IPS-15b (cell line): ENCODE measurements around the gene PAQR7.

Source experiments
- H3K27me3 ChIP-seq: one replicate; pipeline ENCODE4 v1.6.1; 2013; ENCODE audit warnings: low read length; ENCODE audit not compliant: control insufficient read depth, insufficient read depth
- H3K36me3 ChIP-seq: one replicate; pipeline ENCODE4 v1.6.1; 2013; ENCODE audit warnings: low read length; ENCODE audit not compliant: control insufficient read depth, insufficient read depth
- H3K4me1 ChIP-seq: one replicate; pipeline ENCODE4 v1.6.1; 2013; ENCODE audit warnings: mild to moderate bottlenecking, low read length; ENCODE audit not compliant: control insufficient read depth, insufficient read depth
- H3K4me3 ChIP-seq: one replicate; pipeline ENCODE4 v1.5.1; 2013; ENCODE audit warnings: low read depth, low read length
- H3K9ac ChIP-seq: one replicate; pipeline ENCODE4 v1.6.1; 2013; ENCODE audit warnings: low read depth, mild to moderate bottlenecking, low read length
- H3K9me3 ChIP-seq: one replicate; pipeline ENCODE4 v1.6.1; 2013; ENCODE audit warnings: mild to moderate bottlenecking, low read length; ENCODE audit not compliant: control insufficient read depth, insufficient read depth

Gene PAQR7

GRCh38 chr1:25911162-25911561, 35.7 kb upstream of the PAQR7 start:
- peaks cover 2% of the 10 kb centered on the region for H3K27me3 ChIP-seq
- H3K4me3 ChIP-seq = no peak overlapping the region
- H3K9ac ChIP-seq = no peak overlapping the region
- no peaks in the 10 kb centered on the region for H3K9me3 ChIP-seq
- peaks cover 4% of the 10 kb centered on the region for H3K4me1 ChIP-seq
- no peaks in the 10 kb centered on the region for H3K36me3 ChIP-seq

- Histone ChIP-seq H3K9me3 (no peaks in the 10 kb centered on the region), H3K4me3 (no peak overlapping the region), H3K9ac (no peak overlapping the region), H3K4me1 (peaks cover 8% of the 10 kb centered on the region), H3K27me3 (peaks cover 2% of the 10 kb centered on the region), H3K36me3 (no peaks in the 10 kb centered on the region)
Observed at GRCh38 chr1:25909040-25909439, 33.5 kb upstream of the PAQR7 start.

DNA sequence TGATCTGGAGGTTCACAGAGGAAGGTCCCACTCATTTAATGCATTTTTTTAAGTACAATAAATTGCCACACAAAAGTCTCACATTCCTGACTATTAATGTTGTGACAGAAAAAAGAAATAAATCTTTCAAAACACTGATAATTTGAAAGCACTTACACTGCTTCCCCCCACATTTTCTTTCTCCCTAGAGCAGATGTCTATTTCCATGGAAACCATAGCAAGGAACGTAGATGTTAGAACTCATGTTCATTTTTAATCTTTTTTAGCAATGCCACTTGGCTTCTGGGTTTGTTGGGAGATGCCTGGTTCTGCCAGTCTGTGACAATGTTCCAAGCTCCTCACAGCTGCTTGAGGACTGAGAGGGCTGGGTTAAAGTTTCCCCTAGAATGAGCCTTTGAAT, 32.7 kb upstream of the PAQR7 start:
- Histone ChIP-seq H3K4me1 (peaks cover 8% of the 10 kb centered on the region), H3K4me3 (no peak overlapping the region), H3K9me3 (no peaks in the 10 kb centered on the region), H3K36me3 (no peaks in the 10 kb centered on the region), H3K27me3 (peaks cover 2% of the 10 kb centered on the region), H3K9ac (no peak overlapping the region)

DNA sequence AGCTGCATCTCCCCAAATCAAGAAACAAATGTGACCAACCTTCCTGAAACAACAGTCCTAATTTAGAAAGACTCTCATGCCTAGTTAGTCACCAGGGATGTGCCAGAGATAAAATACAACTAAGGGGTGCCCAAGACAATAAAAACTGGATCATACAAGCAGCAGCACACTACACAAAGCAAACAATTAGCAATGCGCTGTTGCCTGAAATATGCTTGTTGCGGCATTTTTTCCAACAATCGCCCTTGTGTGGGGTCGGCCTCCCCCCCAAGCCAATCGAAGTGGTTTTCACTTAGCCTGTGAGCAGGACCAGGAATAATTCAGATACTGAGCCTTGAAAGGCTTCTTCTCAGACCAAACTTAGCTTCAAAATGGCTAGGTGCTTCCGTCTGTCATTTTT, 32.1 kb upstream of the PAQR7 start:
- H3K27me3 ChIP-seq = peaks cover 2% of the 10 kb centered on the region
- H3K4me1 ChIP-seq = peaks cover 8% of the 10 kb centered on the region
- no peak overlapping the region for H3K4me3 ChIP-seq
- H3K9ac ChIP-seq = no peak overlapping the region
- no peaks in the 10 kb centered on the region for H3K36me3 ChIP-seq
- no peaks in the 10 kb centered on the region for H3K9me3 ChIP-seq

DNA sequence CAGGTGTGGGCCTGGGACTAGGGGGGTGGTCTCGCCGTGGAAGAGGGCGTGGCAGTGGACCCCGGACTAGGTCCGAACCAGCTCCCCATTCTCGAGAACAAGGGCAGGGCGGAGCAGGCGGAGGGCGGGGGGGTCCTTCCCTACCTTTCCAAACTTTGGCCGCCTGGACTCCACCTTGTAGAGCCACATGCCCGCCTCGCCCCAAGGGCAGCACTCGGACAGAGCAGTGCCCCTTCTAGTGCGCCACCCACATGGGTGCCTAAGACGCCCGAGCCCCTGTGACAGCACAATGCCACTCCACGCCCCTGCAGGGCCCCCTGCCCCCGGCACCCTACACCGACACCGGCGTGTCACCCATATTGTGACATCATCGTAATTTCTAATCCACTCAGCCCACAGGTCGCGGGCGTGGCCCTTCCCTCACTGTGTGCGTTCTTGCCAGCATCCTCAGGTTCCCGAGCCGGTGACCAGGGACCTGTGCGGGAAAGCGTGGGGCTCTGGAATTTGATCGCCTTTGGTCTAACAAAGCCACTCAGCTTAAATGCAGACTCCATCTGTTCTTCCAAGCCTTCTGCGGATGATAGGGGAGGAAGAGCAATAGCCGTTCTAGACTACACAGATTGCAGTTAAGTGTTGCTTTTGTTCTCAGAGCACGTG, 31.3 kb upstream of the PAQR7 start:
- peak overlapping the region; percentile 80 for H3K9ac ChIP-seq
- H3K4me1 ChIP-seq = peaks cover 8% of the 10 kb centered on the region
- no peaks in the 10 kb centered on the region for H3K9me3 ChIP-seq
- peak overlapping the region; percentile 72 for H3K4me3 ChIP-seq
- peaks cover 2% of the 10 kb centered on the region for H3K27me3 ChIP-seq
- H3K36me3 ChIP-seq = no peaks in the 10 kb centered on the region

DNA sequence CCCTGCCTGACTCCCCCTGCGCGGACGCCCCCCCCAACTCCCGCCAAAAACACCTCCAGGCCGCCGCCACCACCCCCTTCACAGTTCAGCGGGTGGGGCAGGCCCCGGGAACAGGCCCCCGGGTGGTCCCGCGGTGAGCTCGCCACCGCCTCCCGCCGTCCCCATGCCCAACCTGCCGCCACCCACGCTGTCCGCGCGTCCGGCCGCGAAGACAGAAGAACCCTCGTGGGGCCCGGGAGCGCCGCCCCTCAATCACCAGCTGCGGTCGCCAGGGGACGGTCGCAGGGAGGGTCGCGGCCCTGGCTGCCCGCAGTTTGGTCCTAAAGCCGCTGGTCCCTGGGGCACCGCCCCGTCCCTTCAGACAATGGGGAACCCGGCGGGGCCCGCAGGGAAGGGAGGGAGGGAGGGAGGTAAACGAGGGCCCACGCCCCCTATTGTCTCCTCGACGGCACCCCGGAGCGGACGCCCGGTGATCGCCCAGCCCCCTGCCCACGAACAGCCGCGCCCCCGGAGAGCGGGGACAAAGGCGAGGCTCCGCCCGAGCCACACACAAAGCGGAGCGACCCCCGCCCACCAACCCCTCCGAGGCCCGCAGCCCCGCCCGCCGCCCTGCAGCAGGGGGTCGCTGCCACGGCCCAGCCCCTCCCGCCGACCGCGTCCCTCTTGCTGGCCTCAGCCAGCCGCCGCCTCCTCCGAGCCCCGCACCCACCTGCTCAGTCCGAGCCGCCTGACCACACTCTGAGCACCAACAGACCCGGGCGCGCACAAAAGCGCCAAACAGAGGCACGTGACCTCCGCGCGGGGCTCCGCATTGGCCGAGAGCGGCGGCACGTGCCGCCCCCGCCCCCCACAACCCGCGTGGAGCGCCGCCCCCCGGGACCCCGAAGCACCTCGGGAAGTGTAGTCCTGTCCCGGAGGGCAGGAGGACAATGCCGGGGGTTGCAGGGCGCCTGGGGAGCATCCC, 30.5 kb upstream of the PAQR7 start, which contains the start of gene STMN1:
TSS of gene STMN1 (minus strand) at position 740 of the 964 bp plus-strand sequence. CDS start 1,743 bp downstream, outside the sequence.
- Histone ChIP-seq H3K27me3 (peaks cover 2% of the 10 kb centered on the region), H3K4me1 (peaks cover 8% of the 10 kb centered on the region), H3K9ac (peak within 1 kb of the TSS; percentile 80), H3K9me3 (no peaks in the 10 kb centered on the region), H3K36me3 (peaks cover 6% of the 10 kb centered on the region), H3K4me3 (peak within 1 kb of the TSS; percentile 89)

DNA sequence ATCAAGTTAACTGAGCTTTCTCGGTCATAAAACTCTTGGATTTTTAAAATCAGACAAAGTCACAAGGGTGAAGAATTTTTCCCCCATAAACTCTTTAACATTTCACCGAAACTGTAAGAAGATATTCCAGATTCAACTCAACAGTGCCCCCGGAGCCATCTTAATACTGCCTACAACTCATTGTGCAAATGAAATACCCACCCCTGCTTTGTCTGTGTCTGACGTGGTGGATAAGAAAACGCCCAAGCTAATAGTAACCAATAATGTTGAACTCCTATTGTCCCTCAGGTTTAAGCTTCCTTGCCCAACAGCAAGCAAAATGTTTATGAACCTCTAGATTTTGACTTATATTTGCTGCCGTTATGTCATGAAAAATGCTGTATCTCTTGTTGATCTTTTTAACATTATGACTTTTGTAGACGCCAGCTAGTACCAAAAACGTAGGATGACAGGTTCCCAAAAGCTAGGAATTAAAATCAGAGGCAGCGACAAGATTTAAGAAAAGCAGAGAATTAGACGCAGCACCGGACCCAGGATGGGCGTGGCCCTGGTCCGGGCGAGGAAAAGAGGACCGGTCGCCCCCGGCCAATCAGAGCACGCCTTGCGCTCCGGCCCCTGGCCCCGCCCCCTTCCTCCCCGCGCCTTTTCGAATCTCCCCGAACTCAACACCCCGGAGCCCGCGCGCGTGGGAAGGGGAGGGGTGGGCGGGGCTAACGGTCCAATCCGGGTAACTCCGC, 29.6 kb upstream of the PAQR7 start:
- H3K36me3 ChIP-seq = peaks cover 14% of the 10 kb centered on the region
- H3K27me3 ChIP-seq = peaks cover 2% of the 10 kb centered on the region
- H3K9ac ChIP-seq = no peak overlapping the region
- H3K4me3 ChIP-seq = peak overlapping the region; percentile 89
- peaks cover 8% of the 10 kb centered on the region for H3K4me1 ChIP-seq
- H3K9me3 ChIP-seq = no peaks in the 10 kb centered on the region

DNA sequence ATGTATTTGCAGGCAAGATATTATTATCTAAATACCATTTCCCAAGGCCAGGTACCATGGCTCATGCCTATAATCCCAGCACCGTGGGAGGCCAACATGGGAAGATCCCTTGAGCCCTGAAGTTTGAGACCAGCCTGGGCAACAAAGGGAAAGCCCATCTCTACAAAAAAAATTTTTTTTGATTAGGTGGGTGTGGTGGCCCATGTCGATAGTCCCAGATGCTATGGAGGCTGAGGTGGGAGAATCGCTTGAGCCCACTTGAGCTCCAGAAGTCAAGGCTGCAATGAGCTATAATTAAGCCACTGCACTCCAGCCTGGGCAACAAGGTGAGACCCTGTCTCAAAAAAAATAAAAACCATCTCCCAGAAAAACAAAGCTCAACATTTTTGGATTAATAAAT, 28.5 kb upstream of the PAQR7 start:
- Histone ChIP-seq H3K36me3 (peaks cover 14% of the 10 kb centered on the region), H3K9ac (no peak overlapping the region)

GRCh38 chr1:25902462-25902861, 27.0 kb upstream of the PAQR7 start:
- no peaks in the 10 kb centered on the region for H3K27me3 ChIP-seq
- peaks cover 8% of the 10 kb centered on the region for H3K4me1 ChIP-seq
- no peak overlapping the region for H3K9ac ChIP-seq
- no peaks in the 10 kb centered on the region for H3K9me3 ChIP-seq
- peaks cover 14% of the 10 kb centered on the region for H3K36me3 ChIP-seq
- no peak overlapping the region for H3K4me3 ChIP-seq

More for the DNA sequence above, 28.5 kb upstream of the PAQR7 start:
- no peaks in the 10 kb centered on the region for H3K27me3 ChIP-seq
- H3K9me3 ChIP-seq = no peaks in the 10 kb centered on the region
- H3K4me3 ChIP-seq = peak overlapping the region; percentile 89
- H3K4me1 ChIP-seq = peaks cover 8% of the 10 kb centered on the region

DNA sequence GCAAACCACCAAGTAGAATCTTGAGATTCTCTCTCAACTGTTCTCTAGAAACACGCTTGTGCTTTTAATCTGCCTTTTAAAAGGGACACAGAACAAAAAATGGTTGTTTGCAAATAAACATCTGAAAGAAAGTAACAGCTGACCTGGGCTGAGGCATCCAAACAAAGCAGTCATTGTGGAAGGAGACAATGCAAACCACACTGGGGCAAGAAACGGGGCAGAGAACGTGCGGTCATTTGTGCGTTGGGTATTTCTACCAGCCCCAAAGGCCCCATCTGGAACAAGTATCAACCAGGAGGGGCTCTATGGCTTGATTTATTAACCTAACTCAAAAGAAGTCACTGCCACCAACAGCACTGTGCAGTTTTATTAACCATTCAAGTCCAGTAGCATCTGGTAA, 24.7 kb upstream of the PAQR7 start:
- no peaks in the 10 kb centered on the region for H3K9me3 ChIP-seq

DNA sequence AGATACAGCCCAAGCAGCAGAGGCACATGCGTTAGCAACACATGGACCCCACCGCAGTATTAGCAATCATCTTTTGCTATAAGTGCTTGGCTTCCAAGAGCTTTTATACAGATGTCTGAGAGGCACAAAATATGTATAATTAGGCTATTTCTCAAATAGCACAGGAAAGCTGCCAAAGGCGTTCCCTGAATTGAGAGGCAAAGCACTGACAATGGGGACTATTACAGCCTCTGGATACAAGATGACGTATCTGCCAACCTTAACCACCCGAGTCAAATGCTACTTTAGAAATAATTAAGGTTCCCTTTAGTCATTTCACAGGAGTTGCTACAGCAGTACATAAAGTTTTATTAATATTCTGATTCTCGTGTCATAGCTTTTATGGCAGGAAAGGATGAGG, 24.3 kb upstream of the PAQR7 start:
- Histone ChIP-seq H3K27me3 (no peaks in the 10 kb centered on the region), H3K4me1 (peaks cover 4% of the 10 kb centered on the region), H3K4me3 (no peak overlapping the region), H3K9me3 (no peaks in the 10 kb centered on the region), H3K36me3 (peaks cover 14% of the 10 kb centered on the region), H3K9ac (no peak overlapping the region)

More for the DNA sequence above, 24.7 kb upstream of the PAQR7 start:
- H3K4me3 ChIP-seq = no peak overlapping the region
- H3K9ac ChIP-seq = no peak overlapping the region
- H3K36me3 ChIP-seq = peaks cover 14% of the 10 kb centered on the region
- H3K27me3 ChIP-seq = no peaks in the 10 kb centered on the region
- peaks cover 4% of the 10 kb centered on the region for H3K4me1 ChIP-seq
